GM23338 (cell line): ENCODE measurements around the gene FHL2. TPM values are rescaled to one million over a fixed set of nuclear protein-coding genes. Genes with fewer than 3 reads are reported as not detected.

Experiments used
- ATAC-seq: fragments of 200-7000 bp; cut with Tn5 transposase; 3 replicates; pipeline ENCODE4 v1.9.1; 2020
- DNase-seq: peaks from one replicate; pipeline ENCODE4 v3.0.0-alpha.2; 2015; ENCODE audit warnings: low spot score
- H2AFZ ChIP-seq: fragments of 200-600 bp; sonication (generic); 2 replicates; pipeline ENCODE4 v1.8.0; 2016; ENCODE audit warnings: antibody characterized with exemption, mild to moderate bottlenecking, moderate library complexity
- H3F3A ChIP-seq: fragments of 200-600 bp; sonication (generic); replicated peaks from 2 replicates; pipeline ENCODE4 v1.8.0; 2017; ENCODE audit warnings: antibody characterized with exemption, mixed run types, low read depth
- H3K27ac ChIP-seq: fragments of 200-600 bp; sonication (generic); 2 replicates; pipeline ENCODE4 v1.6.1; 2016; ENCODE audit warnings: low read depth
- H3K27me3 ChIP-seq: fragments of 200-600 bp; sonication (generic); 2 replicates; pipeline ENCODE4 v1.8.0; 2016; ENCODE audit warnings: mild to moderate bottlenecking, mixed run types, moderate library complexity; ENCODE audit not compliant: insufficient read depth
- H3K36me3 ChIP-seq: fragments of 200-600 bp; sonication (generic); 2 replicates; pipeline ENCODE4 v1.8.0; 2016; ENCODE audit warnings: mild to moderate bottlenecking; ENCODE audit not compliant: insufficient read depth
- H3K4me1 ChIP-seq: fragments of 200-600 bp; sonication (generic); 2 replicates; pipeline ENCODE4 v1.8.0; 2016; ENCODE audit warnings: mild to moderate bottlenecking, moderate library complexity; ENCODE audit not compliant: insufficient read depth
- H3K4me2 ChIP-seq: fragments of 200-600 bp; sonication (generic); 2 replicates; pipeline ENCODE4 v1.7.1; 2017; ENCODE audit warnings: mixed run types
- H3K4me3 ChIP-seq: fragments of 200-600 bp; sonication (generic); 2 replicates; pipeline ENCODE4 v1.6.1; 2016; ENCODE audit warnings: mixed run types
- H3K79me2 ChIP-seq: fragments of 200-600 bp; sonication (generic); replicated peaks from 2 replicates; pipeline ENCODE4 v1.8.0; 2017; ENCODE audit warnings: mild to moderate bottlenecking; ENCODE audit not compliant: insufficient read depth
- H3K9me2 ChIP-seq: fragments of 200-600 bp; sonication (generic); 2 replicates; pipeline ENCODE4 v1.8.0; 2017; ENCODE audit not compliant: insufficient read depth
- H4K20me1 ChIP-seq: fragments of 200-600 bp; sonication (generic); replicated peaks from 2 replicates; pipeline ENCODE4 v1.8.0; 2017; ENCODE audit warnings: mild to moderate bottlenecking; ENCODE audit not compliant: insufficient read depth
- H3K27ac Mint-ChIP-seq: 2 replicates; pipeline ENCODE4 v1.8.0; 2020; ENCODE audit warnings: inconsistent platforms, mild to moderate bottlenecking, moderate library complexity, mixed read lengths
- H3K27me3 Mint-ChIP-seq: 3 replicates; pipeline ENCODE4 v1.8.0; 2022; ENCODE audit warnings: low read depth, mild to moderate bottlenecking, moderate library complexity, mixed read lengths, inconsistent platforms; ENCODE audit not compliant: insufficient read depth, poor library complexity
- H3K36me3 Mint-ChIP-seq: 3 replicates; pipeline ENCODE4 v1.8.0; 2021; ENCODE audit warnings: low read depth, mild to moderate bottlenecking, inconsistent platforms, moderate library complexity, mixed read lengths
- H3K4me1 Mint-ChIP-seq: 3 replicates; pipeline ENCODE4 v1.8.0; 2020; ENCODE audit warnings: mild to moderate bottlenecking, inconsistent platforms, mixed read lengths
- H3K4me3 Mint-ChIP-seq: 3 replicates; pipeline ENCODE4 v1.8.0; 2021; ENCODE audit warnings: moderate library complexity, mild to moderate bottlenecking, inconsistent platforms, mixed read lengths
- H3K9me3 Mint-ChIP-seq: 3 replicates; pipeline ENCODE4 v1.8.0; 2020; ENCODE audit warnings: moderate library complexity, mild to moderate bottlenecking, inconsistent platforms, mixed read lengths
- EZH2 ChIP-seq: fragments of 200-600 bp; sonication (generic); IDR thresholded peaks from one replicate; pipeline ENCODE4 v1.8.0; 2017; ENCODE audit warnings: antibody characterized with exemption, mild to moderate bottlenecking, low read depth; ENCODE audit not compliant: unreplicated experiment
- EZH2phosphoT487 ChIP-seq: fragments of 200-600 bp; sonication (generic); IDR thresholded peaks from one replicate; pipeline ENCODE4 v1.8.1; 2018; ENCODE audit warnings: antibody characterized with exemption; ENCODE audit not compliant: unreplicated experiment
- JUNB ChIP-seq: IDR thresholded peaks from one replicate; pipeline ENCODE4 v1.6.1; 2016; ENCODE audit warnings: antibody characterized with exemption; ENCODE audit not compliant: unreplicated experiment
- STAT1 ChIP-seq: IDR thresholded peaks from one replicate; pipeline ENCODE4 v1.6.1; 2016; ENCODE audit warnings: antibody characterized with exemption; ENCODE audit not compliant: unreplicated experiment
- ZNF114 ChIP-seq: fragments of 250-450 bp; sonication (Bioruptor Pico); IDR thresholded peaks from 2 replicates; pipeline ENCODE4 v1.5.0; 2020; ENCODE audit warnings: mild to moderate bottlenecking, moderate library complexity
- polyA plus RNA-seq: library from polyadenylated mRNA; unstranded; fragments of >200 nt; fragmentation: Nextera tagmentation; extraction: Ambion mirVana; gene quantifications from 2 replicates; pipeline ENCODE4 v1.2.1, GENCODE V29; 2016
- total RNA-seq: library from RNA; depleted of rRNA; stranded (reverse); fragments of >200 nt; shearing (Covaris generic); gene quantifications from 2 replicates; pipeline ENCODE4 v1.2.3, GENCODE V29; 2014
- TF ChIP-seq, protein P1 (sequence below): fragments of 250-450 bp; sonication (Bioruptor Pico); IDR thresholded peaks from 2 replicates; pipeline ENCODE4 v1.5.0; 2020; ENCODE audit warnings: mild to moderate bottlenecking, moderate library complexity
- TF ChIP-seq, protein P2 (sequence below): IDR thresholded peaks from 2 replicates; pipeline ENCODE4 v1.6.1; 2016; ENCODE audit warnings: antibody characterized with exemption
- TF ChIP-seq, protein P3 (sequence below), 2 experiments: fragments of 200-600 bp in 1 of 2; sonication (generic) in 1 of 2; conservative IDR thresholded peaks; 2 replicates each; pipeline versions ENCODE4 v1.5.1 to v1.6.1; 2016 to 2017; ENCODE audit warnings: antibody characterized with exemption in 2 of 2, low read depth in 2 of 2, mild to moderate bottlenecking in 2 of 2, moderate library complexity in 1 of 2
- TF ChIP-seq, protein P4 (sequence below): IDR thresholded peaks from one replicate; pipeline ENCODE4 v1.6.1; 2018; ENCODE audit warnings: antibody characterized with exemption; ENCODE audit not compliant: unreplicated experiment

The FHL2 gene
- total and polyA plus RNA-seq, 2 experiments from 2014 or later: 29.0 to 30.9 TPM

DNA sequence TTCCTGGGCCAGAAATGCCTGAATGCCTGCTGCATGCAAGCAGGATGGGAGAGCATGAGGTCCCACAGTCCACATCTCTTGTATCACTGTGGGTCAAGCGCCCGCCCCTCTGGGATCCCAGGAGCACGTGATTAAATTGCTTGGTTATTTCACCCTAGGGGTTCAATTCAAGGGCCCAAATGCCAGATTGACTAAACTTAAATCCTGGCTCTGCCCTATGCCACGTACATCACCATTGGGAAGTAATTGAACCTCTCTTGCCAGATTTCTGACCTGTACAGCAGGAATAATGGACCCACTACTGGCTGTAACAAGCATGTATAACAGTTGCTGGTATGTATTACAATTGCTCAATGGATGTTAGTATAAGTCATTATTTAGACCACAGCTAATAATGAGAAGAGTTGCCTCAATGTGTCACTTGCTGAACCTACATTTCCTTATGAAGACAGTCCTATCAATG, 19.9 kb downstream of the FHL2 start (continued):
- TF ChIP-seq, protein P1, sequence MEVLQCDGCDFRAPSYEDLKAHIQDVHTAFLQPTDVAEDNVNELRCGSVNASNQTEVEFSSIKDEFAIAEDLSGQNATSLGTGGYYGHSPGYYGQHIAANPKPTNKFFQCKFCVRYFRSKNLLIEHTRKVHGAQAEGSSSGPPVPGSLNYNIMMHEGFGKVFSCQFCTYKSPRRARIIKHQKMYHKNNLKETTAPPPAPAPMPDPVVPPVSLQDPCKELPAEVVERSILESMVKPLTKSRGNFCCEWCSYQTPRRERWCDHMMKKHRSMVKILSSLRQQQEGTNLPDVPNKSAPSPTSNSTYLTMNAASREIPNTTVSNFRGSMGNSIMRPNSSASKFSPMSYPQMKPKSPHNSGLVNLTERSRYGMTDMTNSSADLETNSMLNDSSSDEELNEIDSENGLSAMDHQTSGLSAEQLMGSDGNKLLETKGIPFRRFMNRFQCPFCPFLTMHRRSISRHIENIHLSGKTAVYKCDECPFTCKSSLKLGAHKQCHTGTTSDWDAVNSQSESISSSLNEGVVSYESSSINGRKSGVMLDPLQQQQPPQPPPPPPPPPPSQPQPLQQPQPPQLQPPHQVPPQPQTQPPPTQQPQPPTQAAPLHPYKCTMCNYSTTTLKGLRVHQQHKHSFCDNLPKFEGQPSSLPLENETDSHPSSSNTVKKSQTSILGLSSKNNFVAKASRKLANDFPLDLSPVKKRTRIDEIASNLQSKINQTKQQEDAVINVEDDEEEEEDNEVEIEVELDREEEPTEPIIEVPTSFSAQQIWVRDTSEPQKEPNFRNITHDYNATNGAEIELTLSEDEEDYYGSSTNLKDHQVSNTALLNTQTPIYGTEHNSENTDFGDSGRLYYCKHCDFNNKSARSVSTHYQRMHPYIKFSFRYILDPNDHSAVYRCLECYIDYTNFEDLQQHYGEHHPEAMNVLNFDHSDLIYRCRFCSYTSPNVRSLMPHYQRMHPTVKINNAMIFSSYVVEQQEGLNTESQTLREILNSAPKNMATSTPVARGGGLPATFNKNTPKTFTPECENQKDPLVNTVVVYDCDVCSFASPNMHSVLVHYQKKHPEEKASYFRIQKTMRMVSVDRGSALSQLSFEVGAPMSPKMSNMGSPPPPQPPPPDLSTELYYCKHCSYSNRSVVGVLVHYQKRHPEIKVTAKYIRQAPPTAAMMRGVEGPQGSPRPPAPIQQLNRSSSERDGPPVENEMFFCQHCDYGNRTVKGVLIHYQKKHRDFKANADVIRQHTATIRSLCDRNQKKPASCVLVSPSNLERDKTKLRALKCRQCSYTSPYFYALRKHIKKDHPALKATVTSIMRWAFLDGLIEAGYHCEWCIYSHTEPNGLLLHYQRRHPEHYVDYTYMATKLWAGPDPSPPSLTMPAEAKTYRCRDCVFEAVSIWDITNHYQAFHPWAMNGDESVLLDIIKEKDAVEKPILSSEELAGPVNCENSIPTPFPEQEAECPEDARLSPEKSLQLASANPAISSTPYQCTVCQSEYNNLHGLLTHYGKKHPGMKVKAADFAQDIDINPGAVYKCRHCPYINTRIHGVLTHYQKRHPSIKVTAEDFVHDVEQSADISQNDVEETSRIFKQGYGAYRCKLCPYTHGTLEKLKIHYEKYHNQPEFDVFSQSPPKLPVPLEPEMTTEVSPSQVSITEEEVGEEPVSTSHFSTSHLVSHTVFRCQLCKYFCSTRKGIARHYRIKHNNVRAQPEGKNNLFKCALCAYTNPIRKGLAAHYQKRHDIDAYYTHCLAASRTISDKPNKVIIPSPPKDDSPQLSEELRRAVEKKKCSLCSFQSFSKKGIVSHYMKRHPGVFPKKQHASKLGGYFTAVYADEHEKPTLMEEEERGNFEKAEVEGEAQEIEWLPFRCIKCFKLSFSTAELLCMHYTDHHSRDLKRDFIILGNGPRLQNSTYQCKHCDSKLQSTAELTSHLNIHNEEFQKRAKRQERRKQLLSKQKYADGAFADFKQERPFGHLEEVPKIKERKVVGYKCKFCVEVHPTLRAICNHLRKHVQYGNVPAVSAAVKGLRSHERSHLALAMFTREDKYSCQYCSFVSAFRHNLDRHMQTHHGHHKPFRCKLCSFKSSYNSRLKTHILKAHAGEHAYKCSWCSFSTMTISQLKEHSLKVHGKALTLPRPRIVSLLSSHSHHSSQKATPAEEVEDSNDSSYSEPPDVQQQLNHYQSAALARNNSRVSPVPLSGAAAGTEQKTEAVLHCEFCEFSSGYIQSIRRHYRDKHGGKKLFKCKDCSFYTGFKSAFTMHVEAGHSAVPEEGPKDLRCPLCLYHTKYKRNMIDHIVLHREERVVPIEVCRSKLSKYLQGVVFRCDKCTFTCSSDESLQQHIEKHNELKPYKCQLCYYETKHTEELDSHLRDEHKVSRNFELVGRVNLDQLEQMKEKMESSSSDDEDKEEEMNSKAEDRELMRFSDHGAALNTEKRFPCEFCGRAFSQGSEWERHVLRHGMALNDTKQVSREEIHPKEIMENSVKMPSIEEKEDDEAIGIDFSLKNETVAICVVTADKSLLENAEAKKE (CRISPR knock-in tag): no peak
- TF ChIP-seq, protein P2, sequence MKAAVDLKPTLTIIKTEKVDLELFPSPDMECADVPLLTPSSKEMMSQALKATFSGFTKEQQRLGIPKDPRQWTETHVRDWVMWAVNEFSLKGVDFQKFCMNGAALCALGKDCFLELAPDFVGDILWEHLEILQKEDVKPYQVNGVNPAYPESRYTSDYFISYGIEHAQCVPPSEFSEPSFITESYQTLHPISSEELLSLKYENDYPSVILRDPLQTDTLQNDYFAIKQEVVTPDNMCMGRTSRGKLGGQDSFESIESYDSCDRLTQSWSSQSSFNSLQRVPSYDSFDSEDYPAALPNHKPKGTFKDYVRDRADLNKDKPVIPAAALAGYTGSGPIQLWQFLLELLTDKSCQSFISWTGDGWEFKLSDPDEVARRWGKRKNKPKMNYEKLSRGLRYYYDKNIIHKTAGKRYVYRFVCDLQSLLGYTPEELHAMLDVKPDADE: no peak
- TF ChIP-seq, protein P3, sequence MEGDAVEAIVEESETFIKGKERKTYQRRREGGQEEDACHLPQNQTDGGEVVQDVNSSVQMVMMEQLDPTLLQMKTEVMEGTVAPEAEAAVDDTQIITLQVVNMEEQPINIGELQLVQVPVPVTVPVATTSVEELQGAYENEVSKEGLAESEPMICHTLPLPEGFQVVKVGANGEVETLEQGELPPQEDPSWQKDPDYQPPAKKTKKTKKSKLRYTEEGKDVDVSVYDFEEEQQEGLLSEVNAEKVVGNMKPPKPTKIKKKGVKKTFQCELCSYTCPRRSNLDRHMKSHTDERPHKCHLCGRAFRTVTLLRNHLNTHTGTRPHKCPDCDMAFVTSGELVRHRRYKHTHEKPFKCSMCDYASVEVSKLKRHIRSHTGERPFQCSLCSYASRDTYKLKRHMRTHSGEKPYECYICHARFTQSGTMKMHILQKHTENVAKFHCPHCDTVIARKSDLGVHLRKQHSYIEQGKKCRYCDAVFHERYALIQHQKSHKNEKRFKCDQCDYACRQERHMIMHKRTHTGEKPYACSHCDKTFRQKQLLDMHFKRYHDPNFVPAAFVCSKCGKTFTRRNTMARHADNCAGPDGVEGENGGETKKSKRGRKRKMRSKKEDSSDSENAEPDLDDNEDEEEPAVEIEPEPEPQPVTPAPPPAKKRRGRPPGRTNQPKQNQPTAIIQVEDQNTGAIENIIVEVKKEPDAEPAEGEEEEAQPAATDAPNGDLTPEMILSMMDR (conservative IDR thresholded peaks at IDR 0.05; ENCODE audit: low read depth in 2 of 2): no peak
- TF ChIP-seq EZH2 (no peak), EZH2phosphoT487 (no peak)

DNA sequence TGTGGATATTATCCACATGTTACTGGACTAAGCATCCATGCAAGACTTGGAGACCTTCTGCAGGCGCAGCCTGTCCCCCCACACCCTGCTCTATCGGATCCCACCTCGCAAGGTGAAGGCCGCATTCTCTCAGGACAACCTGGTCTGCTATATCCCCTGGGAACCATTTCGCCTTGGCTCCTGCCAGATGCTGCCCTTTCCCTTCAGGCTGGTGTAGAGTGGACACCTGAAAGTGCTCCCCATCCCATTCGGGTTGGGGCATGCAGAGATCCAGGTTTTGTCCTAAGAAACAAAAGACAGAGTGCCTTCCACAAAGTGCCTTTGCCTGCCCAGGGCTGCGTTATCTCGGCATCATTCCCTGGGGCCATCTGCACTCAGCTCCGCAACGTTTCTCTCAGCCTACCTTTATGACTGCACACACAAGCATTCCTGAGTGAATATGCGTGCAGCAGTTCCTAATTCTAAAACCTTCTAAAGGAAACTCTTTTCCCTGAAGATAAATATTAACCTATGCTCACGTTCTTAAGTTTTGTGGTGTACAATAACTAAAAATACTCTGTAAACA, 20.5 kb downstream of the FHL2 start:
- H3K4me1 ChIP-seq: no peaks in the 10 kb centered on the region
- no peaks in the 10 kb centered on the region for H3K4me1 Mint-ChIP-seq
- no peak for DNase-seq
- ATAC-seq: no peak
- H3K9me2 ChIP-seq: no peaks in the 10 kb centered on the region
- no peaks in the 10 kb centered on the region for H3K36me3 ChIP-seq
- H3K27me3 ChIP-seq: no peaks in the 10 kb centered on the region
- peaks cover 8% of the 10 kb centered on the region; the same call in 2 of the 3 replicates for H3K36me3 Mint-ChIP-seq
- H3K27ac Mint-ChIP-seq: no peak overlapping the region
- TF ChIP-seq JUNB (no peak), EZH2phosphoT487 (no peak), ZNF114 (CRISPR knock-in tag) (no peak), STAT1 (no peak)
- TF ChIP-seq, protein P4, sequence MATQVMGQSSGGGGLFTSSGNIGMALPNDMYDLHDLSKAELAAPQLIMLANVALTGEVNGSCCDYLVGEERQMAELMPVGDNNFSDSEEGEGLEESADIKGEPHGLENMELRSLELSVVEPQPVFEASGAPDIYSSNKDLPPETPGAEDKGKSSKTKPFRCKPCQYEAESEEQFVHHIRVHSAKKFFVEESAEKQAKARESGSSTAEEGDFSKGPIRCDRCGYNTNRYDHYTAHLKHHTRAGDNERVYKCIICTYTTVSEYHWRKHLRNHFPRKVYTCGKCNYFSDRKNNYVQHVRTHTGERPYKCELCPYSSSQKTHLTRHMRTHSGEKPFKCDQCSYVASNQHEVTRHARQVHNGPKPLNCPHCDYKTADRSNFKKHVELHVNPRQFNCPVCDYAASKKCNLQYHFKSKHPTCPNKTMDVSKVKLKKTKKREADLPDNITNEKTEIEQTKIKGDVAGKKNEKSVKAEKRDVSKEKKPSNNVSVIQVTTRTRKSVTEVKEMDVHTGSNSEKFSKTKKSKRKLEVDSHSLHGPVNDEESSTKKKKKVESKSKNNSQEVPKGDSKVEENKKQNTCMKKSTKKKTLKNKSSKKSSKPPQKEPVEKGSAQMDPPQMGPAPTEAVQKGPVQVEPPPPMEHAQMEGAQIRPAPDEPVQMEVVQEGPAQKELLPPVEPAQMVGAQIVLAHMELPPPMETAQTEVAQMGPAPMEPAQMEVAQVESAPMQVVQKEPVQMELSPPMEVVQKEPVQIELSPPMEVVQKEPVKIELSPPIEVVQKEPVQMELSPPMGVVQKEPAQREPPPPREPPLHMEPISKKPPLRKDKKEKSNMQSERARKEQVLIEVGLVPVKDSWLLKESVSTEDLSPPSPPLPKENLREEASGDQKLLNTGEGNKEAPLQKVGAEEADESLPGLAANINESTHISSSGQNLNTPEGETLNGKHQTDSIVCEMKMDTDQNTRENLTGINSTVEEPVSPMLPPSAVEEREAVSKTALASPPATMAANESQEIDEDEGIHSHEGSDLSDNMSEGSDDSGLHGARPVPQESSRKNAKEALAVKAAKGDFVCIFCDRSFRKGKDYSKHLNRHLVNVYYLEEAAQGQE: no peak
- TF ChIP-seq, protein P3 (conservative IDR thresholded peaks at IDR 0.05; ENCODE audit: low read depth in 2 of 2): no peak
- no peak overlapping the region for H3K4me2 ChIP-seq
- no peaks in the 10 kb centered on the region for H3K27me3 Mint-ChIP-seq
- no peaks in the 10 kb centered on the region for H3F3A ChIP-seq
- H2AFZ ChIP-seq: no peak overlapping the region
- no peaks in the 10 kb centered on the region for H3K9me3 Mint-ChIP-seq
- H3K27ac ChIP-seq: no peak overlapping the region
- 0 out of 2 replicates have a peak, but pooled peaks cover 2% of the 10 kb centered on the region for H3K79me2 ChIP-seq
- H4K20me1 ChIP-seq: peaks cover 5% of the 10 kb centered on the region; the same call in 1 of the 2 replicates
- no peak overlapping the region for H3K4me3 ChIP-seq
- H3K4me3 Mint-ChIP-seq: no peak overlapping the region
